GM23338 (cell line): ENCODE measurements around the gene DMBT1. TPM values are rescaled to one million over a fixed set of nuclear protein-coding genes. Genes with fewer than 3 reads are reported as not detected.

Source experiments
- ATAC-seq: fragments of 200-7000 bp; cut with Tn5 transposase; 3 replicates; pipeline ENCODE4 v1.9.1; 2020
- DNase-seq: peaks from one replicate; pipeline ENCODE4 v3.0.0-alpha.2; 2015; ENCODE audit warnings: low spot score
- H2AFZ ChIP-seq: fragments of 200-600 bp; sonication (generic); 2 replicates; pipeline ENCODE4 v1.8.0; 2016; ENCODE audit warnings: antibody characterized with exemption, mild to moderate bottlenecking, moderate library complexity
- H3F3A ChIP-seq: fragments of 200-600 bp; sonication (generic); replicated peaks from 2 replicates; pipeline ENCODE4 v1.8.0; 2017; ENCODE audit warnings: antibody characterized with exemption, mixed run types, low read depth
- H3K27ac ChIP-seq: fragments of 200-600 bp; sonication (generic); 2 replicates; pipeline ENCODE4 v1.6.1; 2016; ENCODE audit warnings: low read depth
- H3K27me3 ChIP-seq: fragments of 200-600 bp; sonication (generic); 2 replicates; pipeline ENCODE4 v1.8.0; 2016; ENCODE audit warnings: mild to moderate bottlenecking, mixed run types, moderate library complexity; ENCODE audit not compliant: insufficient read depth
- H3K36me3 ChIP-seq: fragments of 200-600 bp; sonication (generic); 2 replicates; pipeline ENCODE4 v1.8.0; 2016; ENCODE audit warnings: mild to moderate bottlenecking; ENCODE audit not compliant: insufficient read depth
- H3K4me1 ChIP-seq: fragments of 200-600 bp; sonication (generic); 2 replicates; pipeline ENCODE4 v1.8.0; 2016; ENCODE audit warnings: mild to moderate bottlenecking, moderate library complexity; ENCODE audit not compliant: insufficient read depth
- H3K4me2 ChIP-seq: fragments of 200-600 bp; sonication (generic); 2 replicates; pipeline ENCODE4 v1.7.1; 2017; ENCODE audit warnings: mixed run types
- H3K4me3 ChIP-seq: fragments of 200-600 bp; sonication (generic); 2 replicates; pipeline ENCODE4 v1.6.1; 2016; ENCODE audit warnings: mixed run types
- H3K79me2 ChIP-seq: fragments of 200-600 bp; sonication (generic); replicated peaks from 2 replicates; pipeline ENCODE4 v1.8.0; 2017; ENCODE audit warnings: mild to moderate bottlenecking; ENCODE audit not compliant: insufficient read depth
- H3K9me2 ChIP-seq: fragments of 200-600 bp; sonication (generic); 2 replicates; pipeline ENCODE4 v1.8.0; 2017; ENCODE audit not compliant: insufficient read depth
- H4K20me1 ChIP-seq: fragments of 200-600 bp; sonication (generic); replicated peaks from 2 replicates; pipeline ENCODE4 v1.8.0; 2017; ENCODE audit warnings: mild to moderate bottlenecking; ENCODE audit not compliant: insufficient read depth
- H3K27ac Mint-ChIP-seq: 2 replicates; pipeline ENCODE4 v1.8.0; 2020; ENCODE audit warnings: inconsistent platforms, mild to moderate bottlenecking, moderate library complexity, mixed read lengths
- H3K27me3 Mint-ChIP-seq: 3 replicates; pipeline ENCODE4 v1.8.0; 2022; ENCODE audit warnings: low read depth, mild to moderate bottlenecking, moderate library complexity, mixed read lengths, inconsistent platforms; ENCODE audit not compliant: insufficient read depth, poor library complexity
- H3K36me3 Mint-ChIP-seq: 3 replicates; pipeline ENCODE4 v1.8.0; 2021; ENCODE audit warnings: low read depth, mild to moderate bottlenecking, inconsistent platforms, moderate library complexity, mixed read lengths
- H3K4me1 Mint-ChIP-seq: 3 replicates; pipeline ENCODE4 v1.8.0; 2020; ENCODE audit warnings: mild to moderate bottlenecking, inconsistent platforms, mixed read lengths
- H3K4me3 Mint-ChIP-seq: 3 replicates; pipeline ENCODE4 v1.8.0; 2021; ENCODE audit warnings: moderate library complexity, mild to moderate bottlenecking, inconsistent platforms, mixed read lengths
- H3K9me3 Mint-ChIP-seq: 3 replicates; pipeline ENCODE4 v1.8.0; 2020; ENCODE audit warnings: moderate library complexity, mild to moderate bottlenecking, inconsistent platforms, mixed read lengths
- CTCF ChIP-seq, 2 experiments: fragments of 200-600 bp in 1 of 2; sonication (generic) in 1 of 2; conservative IDR thresholded peaks; 2 replicates each; pipeline versions ENCODE4 v1.5.1 to v1.6.1; 2016 to 2017; ENCODE audit warnings: antibody characterized with exemption in 2 of 2, low read depth in 2 of 2, mild to moderate bottlenecking in 2 of 2, moderate library complexity in 1 of 2
- EZH2phosphoT487 ChIP-seq: fragments of 200-600 bp; sonication (generic); IDR thresholded peaks from one replicate; pipeline ENCODE4 v1.8.1; 2018; ENCODE audit warnings: antibody characterized with exemption; ENCODE audit not compliant: unreplicated experiment
- NANOG ChIP-seq: IDR thresholded peaks from 2 replicates; pipeline ENCODE4 v1.6.1; 2016; ENCODE audit warnings: antibody characterized with exemption, borderline replicate concordance
- STAT1 ChIP-seq: IDR thresholded peaks from one replicate; pipeline ENCODE4 v1.6.1; 2016; ENCODE audit warnings: antibody characterized with exemption; ENCODE audit not compliant: unreplicated experiment
- ZNF114 ChIP-seq: fragments of 250-450 bp; sonication (Bioruptor Pico); IDR thresholded peaks from 2 replicates; pipeline ENCODE4 v1.5.0; 2020; ENCODE audit warnings: mild to moderate bottlenecking, moderate library complexity
- ZNF462 ChIP-seq: fragments of 250-450 bp; sonication (Bioruptor Pico); IDR thresholded peaks from 2 replicates; pipeline ENCODE4 v1.5.0; 2020; ENCODE audit warnings: mild to moderate bottlenecking, moderate library complexity
- polyA plus RNA-seq: library from polyadenylated mRNA; unstranded; fragments of >200 nt; fragmentation: Nextera tagmentation; extraction: Ambion mirVana; gene quantifications from 2 replicates; pipeline ENCODE4 v1.2.1, GENCODE V29; 2016
- total RNA-seq: library from RNA; depleted of rRNA; stranded (reverse); fragments of >200 nt; shearing (Covaris generic); gene quantifications from 2 replicates; pipeline ENCODE4 v1.2.3, GENCODE V29; 2014
- TF ChIP-seq, protein P1 (sequence below): IDR thresholded peaks from one replicate; pipeline ENCODE4 v1.6.1; 2018; ENCODE audit warnings: antibody characterized with exemption; ENCODE audit not compliant: unreplicated experiment
- TF ChIP-seq, protein P2 (sequence below): IDR thresholded peaks from 2 replicates; pipeline ENCODE4 v1.6.1; 2016; ENCODE audit warnings: antibody characterized with exemption

Gene DMBT1
- total and polyA plus RNA-seq, 2 experiments from 2014 or later = 0.03 to 0.05 TPM

- no peak for TF ChIP-seq CTCF (conservative IDR thresholded peaks at IDR 0.05; ENCODE audit: low read depth in 2 of 2)
- TF ChIP-seq ZNF462 (CRISPR knock-in tag) = no peak
- no peak for TF ChIP-seq ZNF114 (CRISPR knock-in tag)
- TF ChIP-seq EZH2phosphoT487 = no peak
- no peak for TF ChIP-seq STAT1
- no peak for TF ChIP-seq NANOG
These were observed 97.2 kb downstream of the DMBT1 start (continued) for GRCh38 chr10:122657729-122658128.

DNA sequence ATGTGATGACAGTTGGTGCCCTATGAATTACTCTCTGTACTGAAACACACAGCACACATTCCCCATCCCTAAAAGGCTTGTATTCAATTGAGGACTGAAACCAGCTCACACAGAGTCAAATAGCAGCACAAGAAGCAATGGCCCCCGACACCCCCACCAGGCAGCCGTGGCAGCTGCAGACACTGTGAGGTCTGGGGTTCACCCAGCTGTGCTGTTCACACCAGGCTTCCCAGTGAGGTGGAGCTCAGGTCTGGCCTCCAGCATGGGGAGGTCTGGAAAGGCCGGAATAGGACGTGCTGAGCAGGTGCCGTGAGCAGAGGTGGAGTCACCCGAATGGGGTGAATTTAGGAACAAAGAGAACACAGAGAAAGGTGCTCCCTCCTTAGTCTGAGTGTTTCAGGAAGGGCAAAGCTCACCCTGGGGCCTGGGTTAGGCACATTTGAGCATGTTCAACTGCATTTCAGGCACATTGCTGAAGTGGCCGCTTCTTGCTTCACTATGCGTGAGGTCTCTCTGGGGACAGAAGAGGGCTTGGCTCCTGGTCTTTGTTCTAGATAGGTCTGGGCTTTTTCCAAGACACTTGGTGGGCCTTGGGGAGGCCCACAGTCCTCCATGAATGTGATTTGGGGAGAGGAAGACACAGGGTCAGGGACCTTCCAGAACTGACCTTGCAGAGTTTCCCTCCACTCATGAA lies 97.9 kb downstream of the DMBT1 start:
- H3K9me3 Mint-ChIP-seq = no peaks in the 10 kb centered on the region
- ATAC-seq (no peak), DNase-seq (no peak)
- Histone ChIP-seq H3K36me3 (no peaks in the 10 kb centered on the region), H4K20me1 (no peaks in the 10 kb centered on the region), H3K79me2 (no peaks in the 10 kb centered on the region), H3K27me3 (no peaks in the 10 kb centered on the region), H3K27ac (no peak overlapping the region), H2AFZ (no peak overlapping the region), H3K4me3 (no peak overlapping the region), H3F3A (no peaks in the 10 kb centered on the region), H3K4me2 (no peak overlapping the region), H3K4me1 (no peaks in the 10 kb centered on the region), H3K9me2 (peaks cover 23% of the 10 kb centered on the region; the same call in 1 of the 2 replicates)
- H3K4me3 Mint-ChIP-seq = no peak overlapping the region
- no peaks in the 10 kb centered on the region for H3K36me3 Mint-ChIP-seq
- H3K4me1 Mint-ChIP-seq = peaks cover 3% of the 10 kb centered on the region; the same call in 1 of the 3 replicates
- no peaks in the 10 kb centered on the region for H3K27me3 Mint-ChIP-seq
- no peak overlapping the region for H3K27ac Mint-ChIP-seq
- TF ChIP-seq NANOG = no peak
- TF ChIP-seq, protein P1, sequence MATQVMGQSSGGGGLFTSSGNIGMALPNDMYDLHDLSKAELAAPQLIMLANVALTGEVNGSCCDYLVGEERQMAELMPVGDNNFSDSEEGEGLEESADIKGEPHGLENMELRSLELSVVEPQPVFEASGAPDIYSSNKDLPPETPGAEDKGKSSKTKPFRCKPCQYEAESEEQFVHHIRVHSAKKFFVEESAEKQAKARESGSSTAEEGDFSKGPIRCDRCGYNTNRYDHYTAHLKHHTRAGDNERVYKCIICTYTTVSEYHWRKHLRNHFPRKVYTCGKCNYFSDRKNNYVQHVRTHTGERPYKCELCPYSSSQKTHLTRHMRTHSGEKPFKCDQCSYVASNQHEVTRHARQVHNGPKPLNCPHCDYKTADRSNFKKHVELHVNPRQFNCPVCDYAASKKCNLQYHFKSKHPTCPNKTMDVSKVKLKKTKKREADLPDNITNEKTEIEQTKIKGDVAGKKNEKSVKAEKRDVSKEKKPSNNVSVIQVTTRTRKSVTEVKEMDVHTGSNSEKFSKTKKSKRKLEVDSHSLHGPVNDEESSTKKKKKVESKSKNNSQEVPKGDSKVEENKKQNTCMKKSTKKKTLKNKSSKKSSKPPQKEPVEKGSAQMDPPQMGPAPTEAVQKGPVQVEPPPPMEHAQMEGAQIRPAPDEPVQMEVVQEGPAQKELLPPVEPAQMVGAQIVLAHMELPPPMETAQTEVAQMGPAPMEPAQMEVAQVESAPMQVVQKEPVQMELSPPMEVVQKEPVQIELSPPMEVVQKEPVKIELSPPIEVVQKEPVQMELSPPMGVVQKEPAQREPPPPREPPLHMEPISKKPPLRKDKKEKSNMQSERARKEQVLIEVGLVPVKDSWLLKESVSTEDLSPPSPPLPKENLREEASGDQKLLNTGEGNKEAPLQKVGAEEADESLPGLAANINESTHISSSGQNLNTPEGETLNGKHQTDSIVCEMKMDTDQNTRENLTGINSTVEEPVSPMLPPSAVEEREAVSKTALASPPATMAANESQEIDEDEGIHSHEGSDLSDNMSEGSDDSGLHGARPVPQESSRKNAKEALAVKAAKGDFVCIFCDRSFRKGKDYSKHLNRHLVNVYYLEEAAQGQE = no peak
- TF ChIP-seq, protein P2, sequence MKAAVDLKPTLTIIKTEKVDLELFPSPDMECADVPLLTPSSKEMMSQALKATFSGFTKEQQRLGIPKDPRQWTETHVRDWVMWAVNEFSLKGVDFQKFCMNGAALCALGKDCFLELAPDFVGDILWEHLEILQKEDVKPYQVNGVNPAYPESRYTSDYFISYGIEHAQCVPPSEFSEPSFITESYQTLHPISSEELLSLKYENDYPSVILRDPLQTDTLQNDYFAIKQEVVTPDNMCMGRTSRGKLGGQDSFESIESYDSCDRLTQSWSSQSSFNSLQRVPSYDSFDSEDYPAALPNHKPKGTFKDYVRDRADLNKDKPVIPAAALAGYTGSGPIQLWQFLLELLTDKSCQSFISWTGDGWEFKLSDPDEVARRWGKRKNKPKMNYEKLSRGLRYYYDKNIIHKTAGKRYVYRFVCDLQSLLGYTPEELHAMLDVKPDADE = no peak
